Measurements from ENCODE around the gene TFAP2E. TPM values are rescaled to one million over a fixed set of nuclear protein-coding genes. Genes with fewer than 3 reads are reported as not detected.

TFAP2E gene
- total RNA-seq, 4 donors from 2014 or later, result 1.4 TPM; not detected in 3

GRCh38 chr1:35571263-35571662, 1.9 kb upstream of the TFAP2E start:
- TF ChIP-seq POLR2A (IDR thresholded peaks at IDR 0.05), result no peak
- Histone ChIP-seq H3K27me3 (no peaks in the 10 kb centered on the region), H3K4me3 (no peak overlapping the region), H3K36me3 (no peaks in the 10 kb centered on the region), H3K9me3 (no peaks in the 10 kb centered on the region), H3K27ac (no peak overlapping the region), H3K4me1 (peaks cover 0 to 11% (median 3%) of the 10 kb centered on the region in 4 donors)
- peak in 1 of 3 donors; percentile 14 for DNase-seq

- H3K27me3 ChIP-seq, result no peaks in the 10 kb centered on the region
- peaks cover 0 to 18% (median 8%) of the 10 kb centered on the region in 4 donors for H3K4me1 ChIP-seq
- H3K27ac ChIP-seq, result no peak overlapping the region
- H3K4me3 ChIP-seq, result no peak overlapping the region
- no peak for DNase-seq
- H3K36me3 ChIP-seq, result no peaks in the 10 kb centered on the region
- TF ChIP-seq POLR2A (IDR thresholded peaks at IDR 0.05) (no peak), CTCF (IDR thresholded peaks at IDR 0.05) (no peak)
- H3K9me3 ChIP-seq, result no peaks in the 10 kb centered on the region
Observed at GRCh38 chr1:35572296-35572695, 818 bp upstream of the TFAP2E start.

- Histone ChIP-seq H3K9me3 (no peaks in the 10 kb centered on the region), H3K27me3 (no peaks in the 10 kb centered on the region), H3K4me3 (peak overlapping the region in 2 of 4 donors; percentile 49 to 52), H3K27ac (no peak overlapping the region), H3K4me1 (peaks cover 0 to 29% (median 12%) of the 10 kb centered on the region in 4 donors), H3K36me3 (no peaks in the 10 kb centered on the region)
- TF ChIP-seq POLR2A (IDR thresholded peaks at IDR 0.05) (no peak), CTCF (IDR thresholded peaks at IDR 0.05) (no peak)
- no peak for DNase-seq
Observed at GRCh38 chr1:35574125-35574654, 1.1 kb downstream of the TFAP2E start.

- Histone ChIP-seq H3K36me3 (no peaks in the 10 kb centered on the region), H3K4me3 (no peak overlapping the region), H3K9me3 (no peaks in the 10 kb centered on the region), H3K27ac (no peak overlapping the region), H3K4me1 (peaks cover 0 to 29% (median 12%) of the 10 kb centered on the region in 4 donors), H3K27me3 (no peaks in the 10 kb centered on the region)
- TF ChIP-seq POLR2A (IDR thresholded peaks at IDR 0.05) (no peak), CTCF (IDR thresholded peaks at IDR 0.05) (no peak)
- DNase-seq, result no peak
Observed at GRCh38 chr1:35574655-35575415, 1.7 kb downstream of the TFAP2E start.

- DNase-seq, result no peak
- Histone ChIP-seq H3K4me3 (no peak overlapping the region), H3K9me3 (no peaks in the 10 kb centered on the region), H3K4me1 (peaks cover 0 to 29% (median 12%) of the 10 kb centered on the region in 4 donors), H3K36me3 (no peaks in the 10 kb centered on the region), H3K27ac (no peak overlapping the region), H3K27me3 (no peaks in the 10 kb centered on the region)
- TF ChIP-seq CTCF (IDR thresholded peaks at IDR 0.05), result no peak
- TF ChIP-seq POLR2A (IDR thresholded peaks at IDR 0.05), result no peak
Observed at GRCh38 chr1:35575416-35575958, 2.4 kb downstream of the TFAP2E start.
